H1 (cell line): Measurements from ENCODE around the gene LTB4R.

Source experiments
- ASH2L ChIP-seq: fragments of 200-600, 300-600 bp; sonication (generic); IDR thresholded peaks from one replicate; pipeline ENCODE4 v1.7.1; 2017; ENCODE audit warnings: low read length
- CBX8 ChIP-seq: fragments of 300-800, 300-1000 bp; sonication (generic); IDR thresholded peaks from 2 replicates; pipeline ENCODE4 v1.7.1; 2016; ENCODE audit warnings: low read depth, low read length, borderline replicate concordance
- POLR2A ChIP-seq, 2 experiments: IDR thresholded peaks; 1 replicate in 1 of 2; 2 replicates in 1 of 2; pipeline ENCODE4 v1.6.1; 2011; ENCODE audit warnings: low read depth in 2 of 2, low read length in 2 of 2, mild to moderate bottlenecking in 2 of 2; ENCODE audit errors: control extremely low read depth in 1 of 2
- TF ChIP-seq, protein P1 (sequence below), 3 experiments: IDR thresholded peaks; 1 replicate in 2 of 3; 2 replicates in 1 of 3; pipeline versions ENCODE4 v1.5.1 to v1.6.1; 2011; ENCODE audit warnings: low read length in 3 of 3, mild to moderate bottlenecking in 3 of 3, inconsistent platforms in 2 of 3, low read depth in 1 of 3, moderate library complexity in 1 of 3; ENCODE audit not compliant: insufficient read depth in 1 of 3; ENCODE audit errors: control extremely low read depth in 1 of 3

DNA sequence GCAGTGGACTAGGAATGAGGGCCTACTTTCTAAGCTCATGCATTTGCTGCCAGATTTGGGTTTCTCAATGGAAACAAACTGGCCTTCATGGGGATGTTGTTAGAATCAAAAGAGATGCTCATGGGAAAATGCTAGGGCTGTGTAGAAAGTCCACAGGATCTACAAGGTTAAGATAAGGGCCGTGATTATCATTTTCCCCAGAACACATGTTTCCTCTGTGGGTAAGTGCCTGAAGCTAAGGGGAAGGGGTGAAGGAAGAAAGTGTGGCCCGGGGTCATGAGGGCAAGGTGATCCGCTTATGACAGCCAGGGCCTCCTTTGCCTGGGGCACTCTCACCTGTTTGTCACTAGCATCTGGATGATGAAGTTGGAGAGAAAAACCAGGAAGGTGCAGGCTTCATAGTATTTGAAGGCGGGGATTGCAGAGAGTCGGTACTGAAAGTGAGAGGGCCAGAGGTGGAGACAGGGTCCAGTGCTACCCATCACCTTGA is 13.8 kb downstream of the LTB4R start:
- TF ChIP-seq POLR2A (IDR thresholded peaks at IDR 0.05; ENCODE audit: control extremely low read depth in 1 of 2, low read depth in 2 of 2, low read length in 2 of 2) = no peak
- TF ChIP-seq, protein P1, sequence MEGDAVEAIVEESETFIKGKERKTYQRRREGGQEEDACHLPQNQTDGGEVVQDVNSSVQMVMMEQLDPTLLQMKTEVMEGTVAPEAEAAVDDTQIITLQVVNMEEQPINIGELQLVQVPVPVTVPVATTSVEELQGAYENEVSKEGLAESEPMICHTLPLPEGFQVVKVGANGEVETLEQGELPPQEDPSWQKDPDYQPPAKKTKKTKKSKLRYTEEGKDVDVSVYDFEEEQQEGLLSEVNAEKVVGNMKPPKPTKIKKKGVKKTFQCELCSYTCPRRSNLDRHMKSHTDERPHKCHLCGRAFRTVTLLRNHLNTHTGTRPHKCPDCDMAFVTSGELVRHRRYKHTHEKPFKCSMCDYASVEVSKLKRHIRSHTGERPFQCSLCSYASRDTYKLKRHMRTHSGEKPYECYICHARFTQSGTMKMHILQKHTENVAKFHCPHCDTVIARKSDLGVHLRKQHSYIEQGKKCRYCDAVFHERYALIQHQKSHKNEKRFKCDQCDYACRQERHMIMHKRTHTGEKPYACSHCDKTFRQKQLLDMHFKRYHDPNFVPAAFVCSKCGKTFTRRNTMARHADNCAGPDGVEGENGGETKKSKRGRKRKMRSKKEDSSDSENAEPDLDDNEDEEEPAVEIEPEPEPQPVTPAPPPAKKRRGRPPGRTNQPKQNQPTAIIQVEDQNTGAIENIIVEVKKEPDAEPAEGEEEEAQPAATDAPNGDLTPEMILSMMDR (IDR thresholded peaks at IDR 0.05; ENCODE audit: control extremely low read depth in 1 of 3, insufficient read depth in 1 of 3, low read depth in 1 of 3, low read length in 3 of 3) = no peak
- TF ChIP-seq ASH2L = no peak
- TF ChIP-seq CBX8 = no peak
